ENCODE measurements around the gene SEZ6L2. TPM values are rescaled to one million over a fixed set of nuclear protein-coding genes. Genes with fewer than 3 reads are reported as not detected.
A peak's percentile ranks its signal among the peaks of the same experiment; 100 is the strongest.

SEZ6L2 gene
- total RNA-seq, 2 experiments from 2014 or later, result 0.11 to 0.13 TPM

GRCh38 chr16:29922986-29923501, 23.7 kb upstream of the SEZ6L2 start:
- no peak for ATAC-seq
- no peak overlapping the region for H3K4me3 Mint-ChIP-seq
- TF ChIP-seq CTCF (IDR thresholded peaks at IDR 0.05), result no peak
- POLR2A ChIA-PET, result interaction anchor here (0.6 to 1.0 kb wide), 3 partner anchors 9 to 56 kb away, joined by 3 to 4 read pairs (median 3); partner anchors contain the start of gene TMEM219
- CTCF ChIA-PET, result interaction anchor here (1.2 to 1.6 kb wide), 4 partner anchors 10 to 109 kb away, joined by 3 read pairs; partner anchors contain the start of gene CDIPT
- intact Hi-C loops (cut with micrococcal nuclease), result no loop called here
- DNase-seq, result no peak
- peaks cover 33% of the 10 kb centered on the region for H3K36me3 Mint-ChIP-seq (ENCODE audit: low read depth)
- no peak overlapping the region for H3K27ac Mint-ChIP-seq
- H3K4me1 Mint-ChIP-seq (ENCODE audit: low read depth), result peaks cover 45% of the 10 kb centered on the region
- H3K9me3 Mint-ChIP-seq, result no peaks in the 10 kb centered on the region
- H3K27me3 Mint-ChIP-seq, result no peaks in the 10 kb centered on the region

- peaks cover 33% of the 10 kb centered on the region for H3K36me3 Mint-ChIP-seq (ENCODE audit: low read depth)
- no peak for TF ChIP-seq CTCF (IDR thresholded peaks at IDR 0.05)
- ATAC-seq (no peak), DNase-seq (no peak)
- CTCF ChIA-PET, result interaction anchor here (1.6 kb wide), 2 partner anchors 10 to 59 kb away, joined by 3 read pairs; partner anchors contain the start of gene CDIPT
- H3K27ac Mint-ChIP-seq, result no peak overlapping the region
- POLR2A ChIA-PET, result interaction anchor here (0.6 to 1.0 kb wide), 3 partner anchors 8 to 57 kb away, joined by 3 to 4 read pairs (median 3); partner anchors contain the start of gene TMEM219
- H3K27me3 Mint-ChIP-seq, result no peaks in the 10 kb centered on the region
- H3K4me3 Mint-ChIP-seq, result no peak overlapping the region
- intact Hi-C loops (cut with micrococcal nuclease), result no loop called here
- H3K4me1 Mint-ChIP-seq (ENCODE audit: low read depth), result peaks cover 42% of the 10 kb centered on the region
- no peaks in the 10 kb centered on the region for H3K9me3 Mint-ChIP-seq
These were observed 23.0 kb upstream of the SEZ6L2 start for GRCh38 chr16:29922326-29922725.

- H3K4me3 Mint-ChIP-seq, result no peak overlapping the region
- peaks cover 38% of the 10 kb centered on the region for H3K4me1 Mint-ChIP-seq (ENCODE audit: low read depth)
- no peak for DNase-seq
- no peak for TF ChIP-seq CTCF (IDR thresholded peaks at IDR 0.05)
- ChIA-PET CTCF (interaction anchor here (1.2 kb wide), 1 partner anchor 73 kb away, joined by 3 read pairs; no protein-coding TSS in a partner anchor), POLR2A (interaction anchor here (1.2 kb wide), 1 partner anchor 16 kb away, joined by 4 read pairs; no protein-coding TSS in a partner anchor)
- no peaks in the 10 kb centered on the region for H3K27me3 Mint-ChIP-seq
- peaks cover 40% of the 10 kb centered on the region for H3K36me3 Mint-ChIP-seq (ENCODE audit: low read depth)
- intact Hi-C loops (cut with micrococcal nuclease), result no loop called here
- H3K27ac Mint-ChIP-seq, result no peak overlapping the region
- no peaks in the 10 kb centered on the region for H3K9me3 Mint-ChIP-seq
- ATAC-seq, result no peak
These were observed 21.7 kb upstream of the SEZ6L2 start for GRCh38 chr16:29921034-29921385.

- Mint-ChIP-seq H3K4me3 (no peak overlapping the region), H3K36me3 (ENCODE audit: low read depth) (peaks cover 43% of the 10 kb centered on the region), H3K27ac (no peak overlapping the region), H3K27me3 (no peaks in the 10 kb centered on the region), H3K4me1 (ENCODE audit: low read depth) (peaks cover 43% of the 10 kb centered on the region), H3K9me3 (no peaks in the 10 kb centered on the region)
- ChIA-PET CTCF (interaction anchor here (1.2 kb wide), 2 partner anchors 72 to 122 kb away, joined by 3 read pairs; no protein-coding TSS in a partner anchor), POLR2A (interaction anchor here (1.2 kb wide), 1 partner anchor 17 kb away, joined by 4 read pairs; no protein-coding TSS in a partner anchor)
- DNase-seq (no peak), ATAC-seq (no peak)
- no peak for TF ChIP-seq CTCF (IDR thresholded peaks at IDR 0.05)
- intact Hi-C loops (cut with micrococcal nuclease), result no loop called here
These were observed 21.1 kb upstream of the SEZ6L2 start for GRCh38 chr16:29920288-29921033.

- Mint-ChIP-seq H3K27ac (no peak overlapping the region), H3K4me3 (no peak overlapping the region), H3K4me1 (ENCODE audit: low read depth) (peaks cover 22% of the 10 kb centered on the region), H3K9me3 (no peaks in the 10 kb centered on the region), H3K36me3 (ENCODE audit: low read depth) (peaks cover 37% of the 10 kb centered on the region), H3K27me3 (no peaks in the 10 kb centered on the region)
- CTCF ChIA-PET, result interaction anchor here (0.8 to 2.6 kb wide), 8 partner anchors 9 to 225 kb away, joined by 3 to 10 read pairs (median 3); partner anchors contain the start of gene KCTD13
- intact Hi-C loops (cut with micrococcal nuclease), result no loop called here
- DNase-seq (no peak), ATAC-seq (peak; percentile 34)
- no peak for TF ChIP-seq CTCF (IDR thresholded peaks at IDR 0.05)
- POLR2A ChIA-PET, result interaction anchor here (0.6 to 2.4 kb wide), 2 partner anchors 9 to 17 kb away, joined by 3 to 18 read pairs; partner anchors contain the start of gene KCTD13
These were observed 17.6 kb upstream of the SEZ6L2 start for GRCh38 chr16:29916979-29917378.
